Endometrial microvascular endothelial cells (primary cell): Measurements from ENCODE around the gene GABRB3. TPM values are rescaled to one million over a fixed set of nuclear protein-coding genes. Genes with fewer than 3 reads are reported as not detected.

Experiments used
- in situ Hi-C: cut with HindIII; loops from 2 replicates; pipeline ENCODE4 v1.10.0; 2017; ENCODE audit warnings: low sequenced_read_pairs, low pct_unique_long_range_greater_than_20kb; ENCODE audit errors: inconsistent ontology term
- total RNA-seq: library from RNA; depleted of rRNA; stranded (reverse); fragments of >200 nt; gene quantifications from one replicate; pipeline ENCODE4 v1.2.3, GENCODE V29; 2015; ENCODE audit errors: inconsistent ontology term

The GABRB3 gene
- total RNA-seq, 1 donor from 2014 or later, result not detected

DNA sequence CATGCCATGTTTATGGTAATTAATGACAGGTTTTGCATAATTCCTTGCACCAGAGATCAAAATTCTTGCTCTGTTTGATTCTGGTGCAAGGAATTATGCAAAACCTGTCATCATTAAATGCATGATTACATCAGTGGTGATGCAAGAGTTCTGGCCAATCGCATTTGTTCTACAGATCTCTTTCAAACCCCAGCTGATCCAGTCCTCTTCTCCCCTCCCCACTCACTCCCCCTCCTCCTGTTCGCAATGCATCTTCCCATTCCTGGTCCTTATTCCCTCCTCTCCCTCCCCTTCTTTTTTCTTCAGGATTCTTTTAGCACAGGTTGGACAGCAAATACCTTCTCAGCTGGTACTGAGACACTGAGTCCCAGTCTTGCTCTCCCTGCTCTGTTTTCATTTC is 82.1 kb downstream of the GABRB3 start:
- in situ Hi-C loops, result no loop called here

DNA sequence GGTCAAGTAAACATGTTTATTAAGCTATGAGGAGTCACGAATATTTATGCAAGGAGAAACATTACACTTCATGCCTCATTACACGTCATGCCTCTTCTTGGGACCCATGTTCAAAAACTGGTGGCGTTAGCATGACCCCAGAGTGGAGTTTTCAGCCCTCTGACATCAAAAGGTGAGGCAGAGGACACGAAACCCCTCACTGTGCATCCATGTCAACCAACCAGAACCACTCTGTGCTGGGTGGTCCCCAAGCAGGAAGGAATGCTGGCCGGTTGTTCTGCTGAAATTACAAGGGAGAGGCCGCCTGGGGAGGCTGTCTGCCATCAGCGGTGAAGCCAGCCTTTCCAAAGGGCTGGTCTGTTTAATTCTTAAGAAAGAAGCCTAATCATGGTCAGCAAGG is 83.4 kb downstream of the GABRB3 start:
- in situ Hi-C loops, result no loop called here

DNA sequence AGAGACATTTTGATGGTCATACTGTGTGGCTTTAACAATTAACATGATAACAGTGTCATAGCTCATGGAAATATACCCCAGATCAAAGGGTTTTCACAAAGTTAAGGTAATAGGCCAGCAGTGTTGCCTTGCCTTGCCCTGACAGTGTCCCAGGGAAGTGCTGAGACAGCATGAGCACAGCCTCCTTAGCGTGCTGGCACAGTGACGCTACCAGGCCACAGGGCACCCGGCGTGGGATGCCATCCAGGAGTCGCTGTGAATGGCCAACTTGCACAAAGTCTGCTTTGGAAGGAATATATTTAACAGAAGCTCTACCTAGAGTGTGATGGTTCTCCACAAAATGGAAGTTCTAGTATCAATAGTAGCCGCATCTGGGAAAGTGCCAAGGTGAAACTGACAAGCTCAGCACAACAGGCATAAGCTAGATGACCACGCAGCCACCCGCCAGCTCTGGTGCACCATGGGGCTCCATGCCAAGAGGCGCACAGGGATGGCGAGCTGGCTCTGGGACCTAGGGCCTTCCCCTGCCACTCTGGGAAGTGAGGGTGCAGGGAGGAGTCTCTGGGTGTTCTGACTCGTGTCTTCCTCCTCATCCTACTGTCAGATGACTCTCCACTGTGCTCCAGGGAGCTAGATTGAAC is 86.2 kb downstream of the GABRB3 start:
- in situ Hi-C loops, result no loop called here

DNA sequence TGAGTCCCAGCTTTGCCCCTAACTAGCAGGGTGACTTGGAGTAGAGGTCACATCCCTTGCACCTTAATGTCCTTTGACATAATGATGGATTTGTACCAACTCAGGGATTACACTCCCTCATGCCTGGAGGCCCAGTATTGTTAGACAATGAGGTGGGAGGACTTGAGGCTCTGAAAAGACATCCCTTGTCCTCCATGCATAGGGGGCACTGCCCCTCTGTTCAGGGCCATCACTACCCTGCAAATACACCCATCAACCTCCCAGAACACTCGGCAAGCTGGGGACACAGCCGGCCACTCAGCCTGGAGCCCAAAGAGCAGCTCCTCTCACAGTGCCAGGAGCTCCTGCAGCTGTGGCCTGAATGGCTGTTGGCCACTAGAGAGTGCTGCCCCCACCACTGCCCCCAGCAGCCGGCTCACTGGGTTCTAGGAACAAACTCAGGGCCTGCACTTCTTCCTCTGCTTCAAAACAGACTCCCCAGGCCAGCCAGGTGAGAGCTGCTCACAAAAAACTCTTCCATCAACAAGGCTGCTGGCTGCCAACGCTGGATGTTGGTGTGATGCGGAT is 90.2 kb downstream of the GABRB3 start:
- in situ Hi-C loops, result no loop called here

DNA sequence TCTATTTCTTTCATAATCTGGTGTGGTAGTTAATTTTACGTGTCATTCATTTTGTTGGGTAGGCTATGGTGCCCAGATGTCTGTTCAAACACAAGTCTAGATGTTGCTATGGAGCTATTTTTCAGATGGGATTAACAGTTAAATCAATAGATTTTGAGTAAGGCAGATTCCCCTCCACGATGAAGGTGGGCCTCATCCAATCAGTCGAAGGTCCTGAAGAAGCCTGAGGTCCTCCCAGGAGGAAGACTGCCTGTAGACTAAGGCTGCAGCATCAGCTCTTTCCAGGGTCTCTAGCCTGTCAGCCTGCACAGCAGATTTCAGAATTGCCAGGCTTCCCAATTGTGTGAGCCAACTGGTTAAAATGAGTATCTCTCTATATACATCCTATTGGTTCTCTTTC is 92.9 kb downstream of the GABRB3 start:
- in situ Hi-C loops, result no loop called here

DNA sequence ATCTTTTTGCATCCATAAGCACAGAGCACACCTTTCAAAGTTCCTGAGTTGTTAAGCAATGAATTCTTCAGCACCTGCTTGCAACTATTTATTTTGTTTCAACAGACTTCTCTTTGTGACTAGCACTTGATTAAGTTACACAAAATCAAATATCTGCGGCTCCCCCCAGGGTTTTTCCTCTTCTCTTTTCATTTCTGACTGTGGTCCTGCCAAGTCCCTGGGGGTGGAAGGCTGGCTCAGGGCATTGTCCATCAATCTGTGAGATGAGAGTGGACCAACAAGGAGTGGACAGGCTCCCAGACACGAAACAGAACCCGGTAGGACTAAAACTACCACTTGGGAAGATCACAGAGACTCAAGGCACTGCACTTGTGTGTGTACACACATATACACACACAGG is 96.8 kb downstream of the GABRB3 start:
- in situ Hi-C loops, result no loop called here

DNA sequence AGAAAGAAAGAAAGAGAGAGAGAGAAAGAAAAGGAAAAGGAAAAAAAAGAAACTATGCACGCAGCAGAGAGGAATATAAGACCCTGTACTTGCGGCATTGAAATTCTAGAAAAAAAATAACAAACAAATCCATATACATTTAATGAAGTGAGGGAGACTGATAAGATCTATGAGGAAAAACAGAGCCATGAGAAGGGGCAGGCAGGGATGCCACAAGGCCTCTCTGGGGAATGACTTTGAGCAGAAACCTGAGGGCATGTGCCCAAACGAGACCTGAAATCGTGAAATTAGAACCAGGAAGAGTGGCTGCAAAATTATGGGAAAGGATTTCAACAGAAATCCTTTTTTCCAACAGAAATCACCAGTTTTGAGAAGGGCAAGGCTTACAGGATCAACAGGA is 98.4 kb downstream of the GABRB3 start:
- in situ Hi-C loops, result no loop called here

DNA sequence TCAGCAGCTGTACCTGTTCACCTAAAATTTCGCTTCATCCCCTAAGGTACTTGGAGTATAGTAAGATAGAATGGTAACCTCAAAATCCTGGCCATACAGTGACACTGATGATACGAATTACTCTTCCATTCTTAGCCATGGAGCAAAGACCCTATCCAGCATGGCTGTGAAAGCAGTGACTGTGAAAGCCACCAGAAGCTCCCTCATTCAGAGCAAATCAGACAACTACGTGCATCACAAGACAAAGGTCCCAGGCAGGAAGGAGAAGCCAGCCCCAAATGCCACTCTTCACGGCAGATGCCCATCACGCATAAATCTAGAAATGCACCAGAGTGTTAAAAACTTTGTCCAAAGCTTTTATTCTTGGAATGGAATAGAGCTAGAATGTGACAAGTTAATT is 99.4 kb downstream of the GABRB3 start:
- in situ Hi-C loops, result no loop called here

DNA sequence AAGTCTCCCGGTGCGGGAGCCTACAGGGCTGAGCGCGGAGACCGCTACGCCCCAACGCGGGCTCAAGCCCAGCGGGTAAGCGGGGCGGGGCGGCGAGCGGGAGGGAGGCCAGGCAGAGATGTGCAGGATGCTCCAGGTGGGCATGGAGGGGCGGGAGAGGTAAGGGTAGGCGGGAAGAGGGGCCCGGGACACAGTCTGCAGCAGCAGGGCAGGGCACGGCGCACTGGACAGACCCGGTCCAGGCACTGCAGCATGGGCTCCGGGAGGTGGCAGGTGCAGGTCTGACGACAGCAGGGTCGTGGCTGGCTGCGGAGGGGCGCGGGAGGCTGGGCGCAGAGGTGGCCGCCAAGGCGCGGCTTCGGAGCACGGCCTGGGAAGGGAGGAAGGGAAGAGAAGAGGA is 102.8 kb downstream of the GABRB3 start:
- in situ Hi-C loops, result no loop called here

DNA sequence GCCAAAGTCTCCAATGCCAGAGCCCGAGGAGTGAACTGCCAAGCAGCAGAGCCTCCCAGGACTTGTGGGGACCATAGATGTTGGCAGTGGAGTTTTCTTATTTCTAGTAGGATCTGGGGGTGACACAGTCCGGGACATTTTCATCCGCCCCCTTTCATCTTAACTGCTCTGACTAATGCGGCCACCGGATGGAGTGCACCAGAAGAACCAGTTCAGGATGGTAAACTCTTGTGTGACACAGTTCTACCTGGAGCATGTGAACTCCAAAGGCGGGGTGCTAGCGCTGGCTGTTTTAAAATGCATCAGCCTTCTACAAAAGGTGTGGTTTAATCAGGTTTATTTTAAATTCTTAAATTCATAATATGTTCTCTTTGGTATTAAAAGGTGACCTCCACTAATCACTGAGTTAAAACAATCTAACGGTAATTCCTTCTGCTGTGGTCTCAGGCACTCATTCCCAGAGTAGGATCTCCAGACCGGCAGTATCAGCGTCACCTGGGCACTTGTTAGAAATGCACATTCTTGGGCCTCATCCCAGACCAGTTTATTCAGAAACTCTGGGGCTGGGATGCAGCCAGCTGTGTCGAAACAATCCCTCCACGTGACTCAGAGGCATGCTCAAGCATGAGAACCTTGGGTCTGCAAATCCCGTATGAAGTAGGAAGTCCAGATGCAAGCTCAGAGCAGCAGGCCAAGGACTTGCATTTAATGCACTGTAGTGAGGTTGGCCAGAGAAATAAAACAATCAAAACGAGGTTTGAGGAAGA is 105.5 kb downstream of the GABRB3 start:
- in situ Hi-C loops, result no loop called here

DNA sequence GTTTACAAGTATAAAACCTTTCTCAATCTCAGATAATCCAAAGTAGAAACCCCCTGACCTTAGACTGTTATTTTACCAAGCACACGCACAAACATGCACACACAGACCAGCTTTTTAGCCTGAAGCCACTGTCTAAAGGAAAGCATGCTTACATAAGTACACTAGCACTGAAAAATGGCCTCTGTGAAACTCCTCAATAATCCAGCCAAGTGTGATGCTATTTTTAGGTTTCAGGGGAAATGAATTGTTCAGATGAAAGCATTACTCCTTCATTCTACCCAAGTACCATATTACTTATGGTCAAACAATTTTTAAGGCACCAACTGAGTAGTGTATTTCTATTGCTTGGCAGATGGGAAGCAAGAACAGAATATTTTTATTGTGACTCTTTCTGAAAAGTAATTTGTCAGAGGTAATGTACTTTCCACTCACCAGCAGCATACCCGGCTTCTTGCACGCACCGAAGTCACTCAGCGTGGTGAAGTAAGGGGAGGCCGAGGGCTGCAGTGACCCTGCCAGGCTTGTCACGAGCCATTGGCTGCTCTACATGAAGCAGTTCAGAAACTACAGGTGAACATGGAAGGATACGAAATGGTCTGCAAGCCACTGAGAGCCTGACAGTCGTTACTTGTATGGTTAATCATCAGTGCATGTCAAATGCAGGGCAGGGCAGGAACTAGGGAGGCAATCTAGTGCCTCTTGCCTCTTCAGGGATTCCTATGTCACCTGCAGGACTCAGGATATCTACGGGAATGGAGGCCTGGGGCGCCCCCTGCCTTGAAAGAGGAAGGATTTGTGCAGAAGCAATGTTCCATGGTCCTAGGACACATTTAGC is 106.7 kb downstream of the GABRB3 start:
- in situ Hi-C loops, result no loop called here

DNA sequence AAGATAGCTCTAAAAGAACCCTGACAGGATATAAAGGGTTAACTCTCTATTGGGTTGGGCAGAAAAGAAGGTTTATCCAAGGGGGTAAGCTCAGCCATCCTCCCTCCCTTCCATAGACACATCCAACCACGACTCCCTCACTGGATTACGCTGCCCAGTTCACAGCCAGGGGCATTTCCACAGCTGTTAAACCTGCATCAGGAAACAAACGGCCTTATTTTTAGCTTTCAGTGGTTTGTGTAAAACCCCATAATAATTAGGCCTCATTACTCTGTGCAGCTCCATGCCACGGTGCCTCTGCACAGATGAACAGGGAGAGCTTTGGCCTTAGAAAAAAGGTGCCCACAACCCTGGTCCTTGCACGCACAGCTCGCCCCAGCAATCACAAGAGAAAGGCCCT is 110.6 kb downstream of the GABRB3 start:
- in situ Hi-C loops, result no loop called here

DNA sequence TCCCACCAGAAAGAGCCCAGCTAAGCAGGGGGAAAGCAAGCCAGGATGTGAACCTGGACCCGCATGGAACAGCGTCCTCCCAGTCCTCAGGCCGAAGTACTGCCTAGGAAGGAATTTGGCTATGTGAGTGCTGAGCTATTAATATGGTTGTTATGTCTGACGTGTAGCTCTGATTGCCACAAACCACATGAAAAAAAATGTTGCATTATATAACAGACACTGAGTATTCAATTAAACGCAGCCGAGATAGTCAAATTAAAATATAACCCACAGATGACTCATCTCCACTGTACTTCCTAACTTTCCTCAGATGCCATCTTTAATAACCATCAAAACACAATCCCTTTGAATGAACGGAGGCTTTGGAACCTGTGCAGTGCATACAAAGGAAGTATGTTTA is 111.1 kb downstream of the GABRB3 start:
- in situ Hi-C loops, result no loop called here

DNA sequence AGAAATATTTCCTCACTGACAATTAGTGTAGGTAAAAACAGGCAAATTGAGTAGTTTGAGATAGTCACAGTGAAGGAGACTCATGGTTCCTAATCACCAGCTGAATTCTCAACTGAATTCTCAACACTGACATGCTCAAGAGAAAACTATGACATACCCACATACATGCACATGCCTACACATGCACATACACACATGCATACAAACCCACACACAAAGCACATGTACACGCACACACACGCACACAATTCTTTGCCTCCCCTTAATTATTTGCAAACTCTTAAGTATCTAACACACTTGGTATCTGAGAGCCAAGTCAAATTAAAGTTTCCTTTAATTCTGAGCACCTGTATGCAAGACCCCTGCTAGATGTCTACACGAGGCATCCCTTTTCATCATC is 111.8 kb downstream of the GABRB3 start:
- in situ Hi-C loops, result no loop called here

DNA sequence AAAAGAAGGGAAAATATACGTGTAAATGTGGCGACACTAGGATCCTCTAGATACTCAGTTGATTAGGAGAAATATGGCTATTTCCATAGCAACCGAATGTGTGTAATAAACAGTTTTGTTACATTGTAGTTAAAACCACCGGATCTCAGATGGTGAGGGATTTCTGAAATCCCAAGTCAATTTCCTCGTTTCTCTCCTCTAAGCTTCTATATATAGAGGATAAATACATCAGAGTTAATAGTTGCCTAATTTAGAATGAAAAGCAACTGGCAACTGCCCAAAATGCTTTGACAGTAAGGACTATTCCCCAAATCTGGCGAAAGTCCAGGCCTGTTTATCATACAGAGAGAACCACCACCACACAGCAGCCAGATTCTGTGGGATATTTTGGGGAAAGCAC is 112.6 kb downstream of the GABRB3 start:
- in situ Hi-C loops, result no loop called here

DNA sequence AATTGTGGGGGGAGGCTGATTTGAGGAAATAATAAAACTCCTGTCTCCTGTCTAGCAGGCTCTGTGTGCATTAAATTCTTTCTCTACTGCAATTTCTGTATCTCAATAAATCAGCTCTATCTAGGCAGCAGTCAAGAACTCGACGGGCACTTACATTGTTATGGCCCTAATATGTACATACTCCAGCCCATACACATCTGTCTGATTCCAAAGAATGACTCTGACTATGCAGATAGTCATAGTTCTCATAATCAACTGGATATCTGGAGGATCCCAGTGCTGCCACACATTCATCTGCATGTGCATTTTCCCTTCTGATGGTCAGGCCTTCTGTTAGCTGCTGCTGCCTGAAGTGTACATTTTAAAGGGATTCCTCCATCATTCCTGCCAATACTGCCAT is 114.6 kb downstream of the GABRB3 start:
- in situ Hi-C loops, result no loop called here

DNA sequence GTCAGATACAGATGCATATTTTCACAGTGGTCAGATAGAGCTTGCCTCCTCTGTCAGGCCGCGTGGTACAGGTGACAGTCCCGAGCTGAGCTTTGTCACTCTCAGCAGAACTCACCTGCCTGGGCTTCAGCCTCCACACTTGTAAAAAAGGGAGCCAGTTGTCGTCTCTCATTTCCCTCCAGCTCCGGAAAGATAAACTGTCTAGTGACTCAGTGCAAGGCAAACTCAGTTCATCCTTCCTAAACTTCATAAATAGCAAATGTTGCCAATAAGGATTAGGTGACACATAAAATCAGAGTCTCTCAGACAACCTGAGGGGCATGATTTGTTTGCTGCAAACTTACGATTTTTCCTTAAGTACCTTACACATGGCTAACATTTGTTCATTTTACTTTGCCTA is 116.8 kb downstream of the GABRB3 start:
- in situ Hi-C loops, result no loop called here

DNA sequence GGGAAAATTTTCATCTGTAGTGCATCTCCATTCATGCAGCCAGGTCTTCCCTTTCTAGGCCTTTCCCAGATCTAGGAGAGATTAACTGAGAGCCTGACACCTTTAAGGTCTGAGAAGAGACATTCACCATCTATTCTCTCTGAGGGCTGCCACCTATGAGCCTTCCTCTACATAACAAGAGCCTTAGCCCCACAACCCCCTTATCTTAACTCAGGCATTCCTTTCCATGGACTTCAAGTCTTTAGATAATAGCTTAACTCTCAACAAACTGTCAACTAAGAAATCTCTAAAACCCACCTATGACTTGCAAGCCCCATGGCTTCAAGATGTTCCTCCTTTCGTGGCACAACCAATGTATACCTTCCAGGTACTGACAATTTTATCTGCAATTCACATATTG is 121.0 kb downstream of the GABRB3 start:
- in situ Hi-C loops, result no loop called here

DNA sequence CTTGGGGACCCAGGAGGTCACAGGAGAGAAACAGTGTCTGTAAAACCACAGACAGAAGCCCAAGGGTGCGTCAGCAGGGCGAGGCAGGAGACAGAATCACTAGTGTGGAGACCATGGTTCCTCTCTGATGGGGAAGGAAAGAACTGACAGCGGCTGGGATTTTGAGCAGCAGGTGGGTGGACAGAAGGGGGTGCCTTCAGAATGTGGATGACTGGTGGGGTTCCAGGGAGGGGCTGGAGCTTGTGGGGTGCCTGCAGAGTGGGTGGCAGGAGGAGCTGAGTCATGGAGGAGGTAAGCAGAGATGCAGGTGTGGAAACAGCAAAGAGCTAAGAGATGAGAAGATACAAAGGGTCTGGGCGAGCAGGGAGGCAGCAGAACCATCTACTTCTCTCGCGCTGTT is 124.2 kb downstream of the GABRB3 start:
- in situ Hi-C loops, result no loop called here

DNA sequence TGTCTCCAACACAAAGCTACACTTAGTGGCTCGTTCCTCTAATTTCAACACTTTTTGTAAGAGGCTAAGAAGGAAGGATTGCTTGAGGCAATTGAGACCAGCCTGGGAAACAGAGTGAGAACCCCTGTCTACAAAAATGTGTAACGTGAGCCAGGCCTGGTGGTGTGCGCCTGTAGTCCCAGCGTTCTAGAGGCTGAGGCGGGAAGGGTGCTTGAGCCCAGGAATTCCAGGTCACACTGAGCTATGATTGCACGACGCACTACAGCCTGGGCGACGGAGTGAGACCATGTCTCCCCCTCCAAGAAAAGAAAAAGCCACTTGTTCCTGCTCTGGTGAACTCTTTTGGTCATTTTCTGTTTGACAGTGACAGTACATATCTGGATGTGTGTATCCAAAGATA is 127.9 kb downstream of the GABRB3 start:
- in situ Hi-C loops, result no loop called here
